TTC549 (cell line): ENCODE results near the gene PTPRCAP.
"Not testable (repeated sequence)": the region's sequence is repeated elsewhere in the genome, so short reads cannot be mapped to it uniquely, and the experiment has no call there.

Source experiments
- FAIRE-seq: peaks from 2 replicates; lab custom pipeline; 2012; peaks lifted over from hg19 to GRCh38; lab: Jason Lieb, UNC

Gene PTPRCAP

GRCh38 chr11:67409261-67409666 lies 28.2 kb downstream of the PTPRCAP start:
- no peak for FAIRE-seq

- FAIRE-seq = no peak
These were observed 28.9 kb downstream of the PTPRCAP start for GRCh38 chr11:67408437-67409200.

- no peak for FAIRE-seq
These were observed 29.8 kb downstream of the PTPRCAP start for GRCh38 chr11:67407688-67408163.

GRCh38 chr11:67406969-67407687 lies 30.4 kb downstream of the PTPRCAP start:
- no peak for FAIRE-seq

- FAIRE-seq = no peak
These were observed 31.0 kb downstream of the PTPRCAP start for GRCh38 chr11:67406420-67406968.

- no peak for FAIRE-seq
These were observed 31.7 kb downstream of the PTPRCAP start for GRCh38 chr11:67405688-67406339.

GRCh38 chr11:67405196-67405567 lies 32.3 kb downstream of the PTPRCAP start:
- FAIRE-seq = no peak

GRCh38 chr11:67404515-67405195 lies 32.8 kb downstream of the PTPRCAP start:
- no peak for FAIRE-seq

- not testable (repeated sequence) for FAIRE-seq
These were observed 34.4 kb downstream of the PTPRCAP start for GRCh38 chr11:67403085-67403484.

- FAIRE-seq = not testable (repeated sequence)
These were observed 35.2 kb downstream of the PTPRCAP start for GRCh38 chr11:67402192-67402839.

- FAIRE-seq = no peak
These were observed 35.8 kb downstream of the PTPRCAP start, which contains the start of gene PPP1CA for GRCh38 chr11:67401495-67402191. TSS of gene PPP1CA (minus strand) at chr11:67401858. CDS start at chr11:67401782, 76 bp downstream.

GRCh38 chr11:67400942-67401494 lies 36.5 kb downstream of the PTPRCAP start:
- no peak for FAIRE-seq

- FAIRE-seq = no peak
These were observed 37.1 kb downstream of the PTPRCAP start for GRCh38 chr11:67400251-67400941.

GRCh38 chr11:67398661-67399563 lies 38.6 kb downstream of the PTPRCAP start:
- FAIRE-seq = no peak

- no peak for FAIRE-seq
These were observed 39.4 kb downstream of the PTPRCAP start for GRCh38 chr11:67397986-67398660.

GRCh38 chr11:67397536-67397935 lies 39.9 kb downstream of the PTPRCAP start:
- FAIRE-seq = no peak

GRCh38 chr11:67396587-67397389 lies 40.7 kb downstream of the PTPRCAP start:
- FAIRE-seq = no peak

GRCh38 chr11:67396259-67396581 lies 41.3 kb downstream of the PTPRCAP start:
- no peak for FAIRE-seq
